ENCODE measurements around the gene SMYD1.

The SMYD1 gene

DNA sequence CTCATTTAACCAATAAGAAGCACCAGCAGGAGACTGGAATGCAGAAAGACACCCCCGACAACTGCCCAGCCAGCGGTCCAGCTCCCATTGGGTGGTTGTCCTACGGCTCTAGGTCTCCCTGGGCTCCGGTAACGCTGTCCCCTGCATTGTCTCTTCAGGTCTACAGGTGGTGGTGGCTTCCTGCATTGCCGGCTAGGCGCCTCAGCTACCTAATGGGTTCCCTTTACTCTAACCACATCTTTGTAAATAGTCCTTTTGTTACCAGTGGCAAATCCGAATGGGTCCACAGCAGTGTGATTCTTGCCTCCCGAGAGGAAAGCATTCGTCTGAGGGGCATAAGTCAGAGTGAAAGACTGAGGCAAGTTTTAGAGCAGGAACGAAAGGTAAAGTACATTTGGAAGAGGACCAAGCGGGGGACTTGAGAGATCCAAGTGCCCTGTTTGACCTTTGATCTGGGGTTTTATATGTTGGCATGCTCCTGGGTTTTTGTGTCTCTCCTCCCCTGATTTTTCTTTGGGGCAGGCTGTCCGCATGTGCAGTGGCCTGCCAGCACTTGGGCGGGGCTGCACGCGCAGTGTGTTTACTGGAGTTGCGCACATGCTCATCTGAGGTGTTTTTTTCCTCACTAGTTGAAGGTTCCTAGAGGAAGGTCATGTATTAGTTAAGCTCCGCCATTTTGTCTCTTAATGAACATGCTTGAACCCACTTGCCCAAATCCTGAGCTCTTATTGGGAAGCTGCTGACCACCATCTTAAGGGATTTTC, 49.2 kb downstream of the SMYD1 start:
- DNase-seq (ENCODE audit: low spot score in 2 of 2), result no peak
- no peak overlapping the region for H3K27ac Mint-ChIP-seq
- H3K9me3 Mint-ChIP-seq, result no peaks in the 10 kb centered on the region
- H3K4me3 Mint-ChIP-seq, result no peak overlapping the region
- ATAC-seq, result no peak
- no peaks in the 10 kb centered on the region for H3K36me3 Mint-ChIP-seq
- H3K4me1 Mint-ChIP-seq, result no peaks in the 10 kb centered on the region

DNA sequence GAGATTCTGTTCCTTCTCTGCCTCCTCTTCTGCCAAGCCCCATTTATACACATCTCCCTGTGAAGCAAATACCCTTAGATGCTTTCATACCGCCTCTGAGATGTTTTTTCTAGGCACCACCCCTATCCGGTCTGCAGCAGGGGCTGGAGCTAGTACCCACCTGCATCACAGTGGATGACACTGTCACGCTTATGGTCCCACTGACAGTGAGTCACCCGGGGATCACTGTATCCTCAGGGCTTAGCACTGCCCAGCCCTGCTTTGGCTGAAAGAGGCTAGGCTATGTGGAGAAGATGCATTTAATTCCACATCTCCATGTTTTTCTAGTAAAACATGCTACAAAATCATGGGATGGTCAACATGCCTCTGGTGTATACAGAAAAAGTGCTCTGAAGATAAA, 50.3 kb downstream of the SMYD1 start:
- no peak for ATAC-seq
- no peaks in the 10 kb centered on the region for H3K9me3 Mint-ChIP-seq
- no peaks in the 10 kb centered on the region for H3K36me3 Mint-ChIP-seq
- H3K4me1 Mint-ChIP-seq, result no peaks in the 10 kb centered on the region
- no peak overlapping the region for H3K27ac Mint-ChIP-seq
- DNase-seq (ENCODE audit: low spot score in 2 of 2), result no peak
- H3K4me3 Mint-ChIP-seq, result no peak overlapping the region

DNA sequence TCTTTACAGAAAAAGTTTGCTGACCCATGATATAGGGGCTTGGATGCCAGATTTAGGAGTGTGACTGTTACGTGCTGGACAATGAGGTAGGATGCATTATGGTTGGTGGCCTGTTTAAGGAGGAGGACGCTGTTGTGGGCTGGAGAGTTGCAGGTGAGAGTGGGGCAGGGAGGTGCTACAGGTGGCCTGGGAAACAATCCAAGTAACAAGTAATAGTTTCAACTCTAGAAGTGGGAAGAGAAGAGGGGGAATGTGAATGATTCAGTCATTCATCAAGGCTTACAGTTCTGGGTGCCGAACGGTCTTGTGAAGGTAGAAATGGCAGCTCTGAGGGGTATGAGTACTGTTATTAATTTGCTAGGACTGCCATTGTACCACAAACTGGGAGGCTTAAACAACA, 54.1 kb downstream of the SMYD1 start:
- Mint-ChIP-seq H3K4me3 (no peak overlapping the region), H3K9me3 (no peaks in the 10 kb centered on the region), H3K4me1 (no peaks in the 10 kb centered on the region), H3K36me3 (no peaks in the 10 kb centered on the region), H3K27ac (no peak overlapping the region)
- ATAC-seq, result no peak
- DNase-seq (ENCODE audit: low spot score in 2 of 2), result no peak

DNA sequence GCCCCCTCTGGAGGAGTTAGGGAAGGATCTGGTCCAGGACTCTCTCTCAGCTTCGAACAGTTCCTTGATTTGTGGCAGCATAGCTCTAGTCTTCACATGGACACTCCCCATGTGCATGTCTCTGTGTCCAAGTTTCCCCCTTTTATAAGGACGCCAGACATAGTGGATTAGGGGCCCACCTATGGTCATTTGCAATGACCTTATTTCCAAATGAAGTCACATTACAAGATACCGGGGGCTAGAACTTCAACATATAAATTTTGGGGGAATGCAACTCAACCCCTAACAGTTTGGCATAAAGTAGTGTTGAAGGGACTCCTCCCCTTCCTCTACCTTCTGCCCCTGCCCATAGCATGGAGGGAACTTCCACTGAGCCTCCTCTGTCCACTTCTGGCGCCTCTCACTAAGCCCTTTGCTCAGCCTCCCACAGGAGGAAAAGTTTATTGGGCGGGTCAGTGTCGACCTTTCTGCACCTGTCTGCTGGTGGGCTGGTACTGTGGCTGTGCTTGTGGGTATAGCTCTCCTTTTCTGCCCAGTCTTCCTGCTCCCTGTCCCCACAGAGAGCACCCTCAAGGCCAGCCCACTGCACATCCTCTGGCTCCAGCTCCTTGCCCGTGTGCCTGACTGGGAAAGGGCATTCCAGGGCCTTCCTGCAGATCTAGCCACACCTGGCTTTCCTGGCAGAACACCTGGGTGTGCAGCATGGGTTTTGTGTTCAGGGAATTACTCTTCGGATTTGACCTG, 54.7 kb downstream of the SMYD1 start:
- H3K4me1 Mint-ChIP-seq, result no peaks in the 10 kb centered on the region
- no peaks in the 10 kb centered on the region for H3K9me3 Mint-ChIP-seq
- no peak overlapping the region for H3K4me3 Mint-ChIP-seq
- DNase-seq (ENCODE audit: low spot score in 2 of 2) (no peak), ATAC-seq (no peak)
- no peaks in the 10 kb centered on the region for H3K36me3 Mint-ChIP-seq
- H3K27ac Mint-ChIP-seq, result no peak overlapping the region

DNA sequence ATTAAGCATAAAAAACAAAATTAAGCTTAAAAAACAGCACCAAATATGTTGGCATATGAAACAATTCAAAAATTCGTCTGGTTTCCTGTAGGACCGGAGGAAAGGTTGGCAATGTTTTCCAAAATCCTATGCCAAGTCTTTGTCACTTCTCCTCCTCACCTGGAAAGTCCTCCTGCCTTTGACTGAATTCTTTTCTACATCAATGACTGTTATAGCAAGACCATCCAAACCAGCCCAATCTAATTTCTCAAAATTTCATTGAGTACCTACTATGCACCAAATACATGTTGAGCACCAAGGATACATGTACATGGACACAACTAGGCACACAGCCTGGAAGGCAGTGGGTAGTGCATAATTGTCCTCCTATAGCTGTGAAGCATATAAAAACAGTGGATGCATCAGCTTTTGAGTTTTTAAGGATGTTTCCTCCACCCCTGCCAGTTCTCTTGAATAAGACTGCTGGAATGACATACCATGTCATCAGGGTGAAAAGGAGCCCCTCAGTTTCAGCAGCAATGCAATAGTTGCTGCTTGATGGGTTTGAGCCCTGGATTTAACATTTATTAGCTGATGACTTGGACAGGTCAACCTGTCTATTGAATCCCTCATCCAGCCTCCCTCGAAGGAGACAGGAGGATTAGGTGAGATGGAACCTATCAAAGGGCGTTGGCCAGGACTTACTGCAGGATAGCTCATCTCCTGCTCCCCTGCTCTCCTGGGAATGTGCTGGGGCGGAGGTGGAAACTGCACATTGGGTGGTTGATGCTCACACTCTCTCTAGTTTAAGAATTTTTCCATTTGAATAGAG, 55.7 kb downstream of the SMYD1 start:
- no peak for DNase-seq (ENCODE audit: low spot score in 2 of 2)
- H3K36me3 Mint-ChIP-seq, result no peaks in the 10 kb centered on the region
- no peaks in the 10 kb centered on the region for H3K9me3 Mint-ChIP-seq
- no peak overlapping the region for H3K27ac Mint-ChIP-seq
- ATAC-seq, result no peak
- no peaks in the 10 kb centered on the region for H3K4me1 Mint-ChIP-seq
- no peak overlapping the region for H3K4me3 Mint-ChIP-seq

DNA sequence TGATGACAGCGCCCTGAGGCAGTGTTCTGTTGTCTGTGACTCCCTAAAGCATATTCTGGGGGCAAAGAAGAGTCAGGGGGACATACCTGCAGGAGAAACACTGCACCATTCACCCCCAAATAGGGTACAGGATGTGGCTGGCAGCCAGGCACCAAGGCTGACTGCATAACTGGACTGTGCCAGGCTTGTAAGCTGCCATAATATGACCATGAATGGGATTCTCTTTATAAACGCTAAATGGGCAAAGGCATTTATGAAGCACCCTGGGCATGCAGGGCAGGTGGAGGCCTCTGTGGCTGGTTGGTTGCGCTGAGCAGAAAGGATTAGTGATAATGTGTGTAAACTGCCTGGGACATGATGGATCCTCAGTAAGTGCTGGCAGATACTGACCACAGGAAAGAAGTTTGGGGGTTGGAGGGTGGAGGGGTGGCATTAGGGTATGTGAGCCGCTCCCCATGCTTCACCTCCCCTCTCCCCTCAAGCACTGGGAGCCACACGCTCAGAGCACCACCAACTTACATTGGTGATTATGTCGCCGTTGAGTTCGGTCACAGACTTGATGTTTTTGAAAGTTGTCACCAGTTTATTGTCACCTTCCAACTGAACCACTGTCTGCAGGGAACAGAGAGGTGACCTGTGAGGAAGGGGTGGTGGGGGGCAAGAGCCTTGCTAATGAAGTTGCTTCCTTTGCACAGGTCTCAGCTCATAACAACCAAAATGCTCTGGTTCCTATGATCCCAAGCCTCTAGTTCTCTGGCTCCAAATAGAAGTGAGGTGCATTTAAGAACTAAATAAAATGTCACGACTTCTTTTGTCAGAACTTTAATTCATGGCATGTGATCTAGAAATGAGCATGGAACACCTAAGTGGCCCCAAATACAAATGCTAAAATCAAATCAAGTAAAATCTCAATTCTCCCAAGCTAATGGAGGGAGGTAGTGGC, 56.6 kb downstream of the SMYD1 start:
- H3K4me1 Mint-ChIP-seq, result no peaks in the 10 kb centered on the region
- H3K9me3 Mint-ChIP-seq, result no peaks in the 10 kb centered on the region
- ATAC-seq (no peak), DNase-seq (ENCODE audit: low spot score in 2 of 2) (no peak)
- H3K4me3 Mint-ChIP-seq, result no peak overlapping the region
- no peaks in the 10 kb centered on the region for H3K36me3 Mint-ChIP-seq
- H3K27ac Mint-ChIP-seq, result no peak overlapping the region

DNA sequence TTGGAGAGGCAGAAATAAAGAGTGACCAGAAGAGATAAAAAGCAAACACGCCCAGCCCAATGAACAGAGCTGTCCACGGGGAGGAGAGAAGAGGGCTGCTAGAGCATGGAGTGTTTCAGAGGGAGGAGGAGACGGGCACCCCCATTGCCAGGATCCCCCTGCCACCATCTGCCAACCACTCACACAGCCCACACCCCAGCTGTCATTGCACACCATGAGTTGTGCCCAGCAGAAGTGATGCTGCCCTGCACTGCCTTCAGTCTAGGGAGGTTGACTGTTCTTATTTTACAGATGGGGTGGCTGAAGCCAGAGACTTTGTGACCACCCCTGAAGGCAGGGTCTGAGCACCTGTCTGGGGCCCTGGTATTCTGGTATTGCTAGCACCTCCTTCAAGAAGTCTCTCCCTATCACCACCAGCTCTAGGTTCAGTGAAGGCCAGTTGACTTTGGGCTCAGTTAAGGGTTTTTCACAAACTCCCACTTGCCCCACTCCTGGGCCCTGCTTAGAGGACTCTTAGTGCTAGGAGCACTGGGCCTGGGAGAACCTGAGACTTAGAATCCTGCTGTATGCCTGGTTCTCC, 57.8 kb downstream of the SMYD1 start:
- H3K9me3 Mint-ChIP-seq, result no peaks in the 10 kb centered on the region
- no peak overlapping the region for H3K27ac Mint-ChIP-seq
- no peak overlapping the region for H3K4me3 Mint-ChIP-seq
- no peaks in the 10 kb centered on the region for H3K36me3 Mint-ChIP-seq
- DNase-seq (ENCODE audit: low spot score in 2 of 2) (no peak), ATAC-seq (no peak)
- no peaks in the 10 kb centered on the region for H3K4me1 Mint-ChIP-seq

DNA sequence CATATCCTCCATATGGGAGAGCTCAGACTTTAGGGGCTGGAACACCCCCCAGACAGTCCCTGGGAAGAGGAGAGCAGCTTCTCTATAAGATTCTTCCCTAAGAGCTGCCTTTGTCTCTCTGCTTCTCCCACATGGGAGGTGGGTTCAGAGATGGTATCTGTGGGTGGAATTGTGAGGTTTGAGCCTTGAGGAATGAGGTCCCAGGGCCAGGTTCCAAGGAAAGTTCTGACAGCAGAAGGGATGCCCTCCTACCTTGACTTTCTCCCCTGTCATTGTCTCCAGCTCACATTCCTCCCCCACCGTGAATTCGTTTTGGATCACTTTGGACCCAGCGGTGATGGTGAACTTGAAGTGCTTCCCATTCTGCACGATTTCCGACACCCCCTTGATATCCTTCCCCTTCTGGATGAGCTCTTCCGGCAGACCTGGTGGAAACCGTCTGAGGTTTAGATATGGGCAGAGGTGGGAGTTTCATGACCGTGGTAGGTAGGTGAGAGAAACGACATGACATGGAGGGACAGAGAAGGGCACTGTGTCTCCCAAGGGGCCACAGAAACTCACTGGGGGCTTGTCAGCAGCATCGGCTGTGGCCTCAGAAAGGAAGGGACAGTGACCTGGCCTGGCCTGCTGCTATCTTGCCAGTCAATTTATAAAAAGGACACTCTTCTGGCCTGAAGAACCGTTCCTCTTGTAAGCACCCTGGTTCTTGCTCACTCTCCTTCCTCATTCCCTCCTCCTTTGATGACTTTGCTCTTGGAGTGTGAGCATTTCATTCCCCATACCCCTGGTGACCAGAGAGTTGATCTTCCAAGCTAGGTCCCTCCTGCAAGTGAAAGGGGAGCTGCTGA, 58.5 kb downstream of the SMYD1 start:
- Mint-ChIP-seq H3K9me3 (no peaks in the 10 kb centered on the region), H3K4me3 (no peak overlapping the region), H3K4me1 (no peaks in the 10 kb centered on the region), H3K36me3 (no peaks in the 10 kb centered on the region), H3K27ac (no peak overlapping the region)
- DNase-seq (ENCODE audit: low spot score in 2 of 2) (no peak), ATAC-seq (no peak)

DNA sequence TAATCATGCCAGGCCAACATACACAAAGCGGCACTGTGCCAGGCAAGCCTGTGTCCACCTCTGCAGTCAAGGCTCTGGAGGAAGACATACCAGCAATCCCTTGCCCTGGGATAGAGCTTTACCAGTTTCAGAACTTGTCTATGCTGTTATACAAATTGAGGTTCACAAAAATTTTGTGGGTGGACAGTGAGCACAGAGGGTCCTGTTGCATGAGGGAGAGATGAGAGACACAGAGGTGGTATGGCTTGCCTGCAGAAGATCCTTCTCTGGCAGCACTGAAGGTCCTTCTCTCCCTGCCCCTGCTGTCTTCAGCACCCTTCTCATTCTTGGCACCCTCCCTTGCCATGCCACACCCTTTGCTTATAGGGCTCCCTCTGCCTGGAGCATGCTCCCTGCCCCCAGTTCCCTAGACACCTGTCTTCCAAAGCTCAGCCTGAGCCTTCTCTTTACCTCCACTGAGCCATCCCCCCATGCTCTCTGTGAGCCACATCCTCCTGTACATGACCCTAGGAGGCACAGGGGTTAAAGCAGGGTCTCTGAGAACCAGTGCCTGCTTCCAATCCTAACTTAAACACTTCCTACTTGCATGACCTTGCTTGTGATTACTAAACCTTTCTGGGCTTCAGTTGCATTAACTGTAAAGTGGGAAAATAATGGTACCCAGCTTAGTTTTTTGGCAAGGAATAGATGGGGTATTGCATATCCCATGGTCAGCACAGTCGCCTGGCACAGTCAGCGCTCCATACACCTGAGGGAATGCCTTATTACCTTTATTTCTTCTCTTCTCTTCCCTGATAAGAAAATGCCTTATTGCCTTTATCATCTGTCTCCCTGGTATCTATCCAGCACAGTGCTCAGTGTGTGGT, 59.4 kb downstream of the SMYD1 start:
- Mint-ChIP-seq H3K4me1 (no peaks in the 10 kb centered on the region), H3K36me3 (no peaks in the 10 kb centered on the region), H3K4me3 (no peak overlapping the region), H3K9me3 (no peaks in the 10 kb centered on the region), H3K27ac (no peak overlapping the region)
- DNase-seq (ENCODE audit: low spot score in 2 of 2) (no peak), ATAC-seq (no peak)

DNA sequence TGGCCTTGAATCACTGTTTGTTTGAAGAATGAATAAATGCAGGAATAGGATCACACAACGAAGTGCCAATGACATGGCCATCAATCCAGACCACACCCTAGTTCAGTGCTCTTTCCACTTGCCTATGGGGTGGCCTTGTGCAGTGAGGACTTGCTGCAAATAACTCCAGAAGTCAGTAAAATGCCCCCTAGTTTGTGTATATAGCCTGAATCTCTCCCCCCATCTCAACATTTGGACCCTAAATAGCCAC, 59.9 kb downstream of the SMYD1 start:
- no peaks in the 10 kb centered on the region for H3K4me1 Mint-ChIP-seq
- no peaks in the 10 kb centered on the region for H3K36me3 Mint-ChIP-seq
- H3K9me3 Mint-ChIP-seq, result no peaks in the 10 kb centered on the region
- no peak for DNase-seq (ENCODE audit: low spot score in 2 of 2)
- H3K4me3 Mint-ChIP-seq, result no peak overlapping the region
- no peak overlapping the region for H3K27ac Mint-ChIP-seq
- ATAC-seq, result no peak

DNA sequence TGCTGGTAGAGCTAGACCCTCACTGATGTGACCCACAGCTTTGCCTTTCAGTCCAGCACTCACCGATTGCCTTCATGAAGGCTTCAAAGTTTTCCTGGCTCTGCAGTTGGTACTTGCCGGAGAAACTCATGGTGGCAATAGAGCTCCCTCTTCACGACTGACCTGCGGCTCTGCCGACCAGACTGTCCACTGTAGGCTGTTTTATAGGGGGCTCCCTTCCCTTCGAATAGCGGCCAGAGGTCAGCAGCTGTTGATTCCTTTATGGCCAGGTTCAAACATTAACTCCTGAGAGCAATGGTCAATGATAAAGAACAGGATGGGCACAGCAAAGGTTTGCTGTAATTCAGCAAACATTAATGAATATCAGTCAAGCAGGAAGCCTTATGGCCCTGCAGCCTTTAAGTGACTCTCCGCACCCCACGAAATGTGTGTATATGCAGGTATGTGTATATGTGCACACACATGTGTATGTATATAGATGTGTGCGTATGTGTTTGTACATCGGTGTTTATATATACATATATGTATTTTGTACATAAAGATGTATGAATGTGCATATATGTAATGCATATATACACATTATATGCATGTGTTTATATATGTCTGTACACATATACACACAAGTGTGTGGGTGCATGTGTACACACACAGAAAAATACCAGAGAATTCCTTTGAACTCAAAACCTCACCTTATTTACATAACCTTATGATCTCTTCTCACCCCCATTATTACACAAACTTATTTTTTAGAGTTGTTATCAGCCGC, 60.4 kb downstream of the SMYD1 start, which contains the start of gene FABP1:
FABP1 (minus strand) TSS at position 175 of the 766 bp plus-strand sequence; CDS start at position 130, 45 bp downstream.
- no peaks in the 10 kb centered on the region for H3K9me3 Mint-ChIP-seq
- no peak within 1 kb of the TSS for H3K4me3 Mint-ChIP-seq

DNA sequence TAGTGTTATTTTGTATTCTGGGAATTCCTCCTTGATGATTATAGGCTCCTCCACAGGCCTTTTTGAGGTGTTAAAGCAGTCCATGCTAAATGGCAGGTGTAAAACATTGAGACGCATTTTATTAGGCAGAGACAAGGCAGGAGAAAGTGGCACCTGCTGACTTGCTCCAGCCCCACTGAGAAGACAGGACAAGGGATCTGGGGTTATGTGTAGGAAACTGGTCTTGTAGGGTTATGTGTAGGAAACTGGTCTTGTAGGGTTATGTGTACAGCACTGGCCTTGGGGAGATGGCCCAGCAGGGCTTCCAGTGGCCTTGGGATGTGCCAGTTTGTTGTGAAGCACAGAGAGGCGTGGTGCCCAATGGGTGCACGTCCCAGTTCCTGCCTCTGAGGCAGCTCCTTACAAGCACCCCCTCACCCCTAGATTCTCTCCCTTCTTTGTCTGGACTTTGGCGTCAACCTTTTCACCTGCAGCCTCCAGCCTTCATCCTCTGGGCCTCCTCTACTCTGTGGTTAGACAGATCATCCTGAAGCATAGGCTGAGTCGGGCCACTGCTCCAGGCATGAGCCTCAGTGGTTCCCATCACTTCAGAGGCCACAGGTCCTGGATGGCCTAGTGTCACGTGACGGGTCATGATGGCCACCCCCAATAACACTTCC, 61.2 kb downstream of the SMYD1 start:
- ATAC-seq (no peak), DNase-seq (ENCODE audit: low spot score in 2 of 2) (peak in 1 of 2 donors; percentile 23)
- Mint-ChIP-seq H3K27ac (no peak overlapping the region), H3K4me1 (no peaks in the 10 kb centered on the region), H3K36me3 (no peaks in the 10 kb centered on the region), H3K9me3 (no peaks in the 10 kb centered on the region), H3K4me3 (no peak overlapping the region)

More for the DNA sequence above, 60.4 kb downstream of the SMYD1 start, which contains the start of gene FABP1:
- Mint-ChIP-seq H3K36me3 (no peaks in the 10 kb centered on the region), H3K27ac (no peak within 1 kb of the TSS), H3K4me1 (no peaks in the 10 kb centered on the region)
- no peak for DNase-seq (ENCODE audit: low spot score in 2 of 2)
- ATAC-seq, result no peak

All from stimulated activated effector memory CD8-positive, alpha-beta T cell treated with anti-CD3 and anti-CD28 coated beads, Interleukin-12 subunit alpha, Interleukin-12 subunit beta, amount 100 ng/mL, for 72 hours (primary cell).